ENCODE measurements around the gene CDK16. TPM values are rescaled to one million over a fixed set of nuclear protein-coding genes. Genes with fewer than 3 reads are reported as not detected.

CDK16 gene
- total RNA-seq, 1 experiment from 2014 or later, result 134 TPM

DNA sequence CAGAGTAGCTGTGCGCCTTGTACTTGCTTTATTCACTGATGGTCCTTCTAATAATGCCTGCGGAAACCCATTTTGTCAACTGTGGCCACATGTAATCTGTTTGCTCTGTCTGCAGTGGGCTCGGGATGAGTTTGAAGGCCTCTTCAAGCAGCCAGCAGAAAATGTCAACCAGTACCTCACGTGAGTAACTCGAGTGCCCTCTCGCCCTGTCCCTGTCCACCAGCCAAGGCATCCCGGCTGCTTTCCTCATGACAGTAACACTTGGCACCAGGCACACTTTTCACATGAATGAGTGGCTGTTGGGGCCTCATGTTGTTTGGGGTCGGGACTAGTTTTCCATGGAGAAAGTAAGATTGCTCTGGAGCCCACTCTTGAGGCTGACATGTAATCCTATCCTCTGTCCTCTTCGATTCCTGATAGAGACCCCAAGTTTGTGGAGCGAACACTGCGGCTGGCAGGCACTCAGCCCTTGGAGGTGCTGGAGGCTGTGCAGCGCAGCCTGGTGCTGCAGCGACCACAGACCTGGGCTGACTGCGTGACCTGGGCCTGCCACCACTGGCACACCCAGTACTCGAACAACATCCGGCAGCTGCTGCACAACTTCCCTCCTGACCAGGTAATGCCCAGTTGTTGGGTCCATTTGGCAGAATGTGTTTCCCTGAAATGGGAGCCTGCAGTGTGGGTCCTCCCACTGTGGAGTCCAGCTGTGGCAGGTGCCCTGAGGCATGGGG, 8.8 kb upstream of the CDK16 start:
- in situ Hi-C loops (cut with HindIII; ENCODE audit: low pct_unique_long_range_greater_than_20kb, low sequenced_read_pairs), result no loop called here
- no TSS peak for BruUV-seq (replicated peaks)
- no peak for DNase-seq (ENCODE audit: low read depth, low spot score)
- CTCF ChIA-PET, result no interaction called here
- no peaks in the 10 kb centered on the region for H3K9me3 ChIP-seq (ENCODE audit: control insufficient read depth, insufficient read depth, low read depth, low read length)
- no peaks in the 10 kb centered on the region; the same call in 1 of the 2 replicates for H3K4me1 ChIP-seq (ENCODE audit: control insufficient read depth, insufficient read depth, low read length)
- no peak for ATAC-seq
- H3K4me3 ChIP-seq (ENCODE audit: low read depth in 2 of 2, low read length in 2 of 2), result no peak overlapping the region
- intact Hi-C loops (cut with micrococcal nuclease; ENCODE audit: unreplicated experiment), result no loop called here
- TF ChIP-seq CTCF (IDR thresholded peaks at IDR 0.05) (no peak), POLR2AphosphoS5 (IDR thresholded peaks at IDR 0.05; ENCODE audit: low read depth, low read length) (no peak), TCF7L2 (IDR thresholded peaks at IDR 0.05; ENCODE audit: low read depth, low read length) (no peak)
- POLR2A ChIA-PET, result interaction anchor here (0.6 kb wide), 1 partner anchor 21 kb away, joined by 3 read pairs; no protein-coding TSS in a partner anchor
- H3K27me3 ChIP-seq (ENCODE audit: control insufficient read depth, insufficient read depth, low read length), result no peaks in the 10 kb centered on the region
- no peak overlapping the region for H3K27ac ChIP-seq (ENCODE audit: low read length)
- peaks cover 22% of the 10 kb centered on the region for H3K36me3 ChIP-seq (ENCODE audit: control insufficient read depth, insufficient read depth, low read length)

DNA sequence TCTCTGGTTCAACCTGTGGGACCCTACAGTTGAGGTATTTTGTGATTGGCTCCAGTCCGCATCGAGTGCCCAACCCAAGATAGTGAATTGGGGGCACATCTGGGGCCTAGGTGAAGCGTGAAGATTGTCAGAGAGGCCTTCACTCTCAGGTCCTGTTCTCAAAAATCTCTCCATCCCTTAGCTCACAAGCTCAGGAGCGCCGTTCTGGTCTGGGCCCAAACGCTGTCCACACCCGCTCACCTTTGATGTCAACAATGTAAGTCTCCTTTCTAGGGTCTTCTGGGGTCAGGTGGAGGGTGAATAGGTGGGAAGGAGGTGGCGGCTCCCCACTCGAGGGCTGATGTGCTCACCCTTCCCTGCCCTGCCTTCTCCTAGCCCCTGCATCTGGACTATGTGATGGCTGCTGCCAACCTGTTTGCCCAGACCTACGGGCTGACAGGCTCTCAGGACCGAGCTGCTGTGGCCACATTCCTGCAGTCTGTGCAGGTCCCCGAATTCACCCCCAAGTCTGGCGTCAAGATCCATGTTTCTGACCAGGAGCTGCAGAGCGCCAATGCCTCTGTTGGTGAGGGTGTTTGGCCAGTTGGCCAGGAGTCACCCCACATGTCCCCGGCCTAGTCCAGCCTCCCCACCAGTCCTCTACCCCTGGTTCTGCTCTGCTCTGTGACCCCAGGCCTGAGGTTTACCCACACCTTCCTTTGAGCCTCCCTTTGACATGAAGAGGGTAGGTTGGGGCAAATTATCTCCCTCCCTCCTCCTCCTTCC, 7.6 kb upstream of the CDK16 start:
- POLR2A ChIA-PET, result no interaction called here

More for the DNA sequence above, 7.6 kb upstream of the CDK16 start:
- no peak for TF ChIP-seq REST (IDR thresholded peaks at IDR 0.05; ENCODE audit: insufficient read depth in 1 of 2, low read depth in 2 of 2, low read length in 1 of 2)
- no peak for TF ChIP-seq POLR2AphosphoS5 (IDR thresholded peaks at IDR 0.05; ENCODE audit: low read depth, low read length)
- TF ChIP-seq CTCF (IDR thresholded peaks at IDR 0.05), result no peak
- TF ChIP-seq TCF7L2 (IDR thresholded peaks at IDR 0.05; ENCODE audit: low read depth, low read length), result no peak
- no peak for TF ChIP-seq SIN3A (IDR thresholded peaks at IDR 0.05; ENCODE audit: borderline replicate concordance, insufficient read depth, low read depth, low read length)
- CTCF ChIA-PET, result no interaction called here
- in situ Hi-C loops (cut with HindIII; ENCODE audit: low pct_unique_long_range_greater_than_20kb, low sequenced_read_pairs), result no loop called here
- no peaks in the 10 kb centered on the region for H3K9me3 ChIP-seq (ENCODE audit: control insufficient read depth, insufficient read depth, low read depth, low read length)
- no peaks in the 10 kb centered on the region for H3K27me3 ChIP-seq (ENCODE audit: control insufficient read depth, insufficient read depth, low read length)
- no peak overlapping the region for H3K4me3 ChIP-seq (ENCODE audit: low read depth in 2 of 2, low read length in 2 of 2)
- BruUV-seq (replicated peaks), result no TSS peak
- no peak overlapping the region for H3K27ac ChIP-seq (ENCODE audit: low read length)
- intact Hi-C loops (cut with micrococcal nuclease; ENCODE audit: unreplicated experiment), result no loop called here
- DNase-seq (ENCODE audit: low read depth, low spot score) (no peak), ATAC-seq (no peak)
- peaks cover 19% of the 10 kb centered on the region for H3K36me3 ChIP-seq (ENCODE audit: control insufficient read depth, insufficient read depth, low read length)
- H3K4me1 ChIP-seq (ENCODE audit: control insufficient read depth, insufficient read depth, low read length), result no peaks in the 10 kb centered on the region; the same call in 1 of the 2 replicates

All from Panc1 (cell line).